GM19438 (cell line): ENCODE measurements around the gene CFAP77.
"Not testable (repeated sequence)": the region's sequence is repeated elsewhere in the genome, so short reads cannot be mapped to it uniquely, and the experiment has no call there.

ENCODE experiments used
- ATAC-seq: cut with Tn5 transposase; IDR thresholded peaks from one replicate; pipeline ENCODE4 v1.9.1; 2021; ENCODE audit warnings: low read depth; ENCODE audit not compliant: unreplicated experiment

CFAP77 gene

DNA sequence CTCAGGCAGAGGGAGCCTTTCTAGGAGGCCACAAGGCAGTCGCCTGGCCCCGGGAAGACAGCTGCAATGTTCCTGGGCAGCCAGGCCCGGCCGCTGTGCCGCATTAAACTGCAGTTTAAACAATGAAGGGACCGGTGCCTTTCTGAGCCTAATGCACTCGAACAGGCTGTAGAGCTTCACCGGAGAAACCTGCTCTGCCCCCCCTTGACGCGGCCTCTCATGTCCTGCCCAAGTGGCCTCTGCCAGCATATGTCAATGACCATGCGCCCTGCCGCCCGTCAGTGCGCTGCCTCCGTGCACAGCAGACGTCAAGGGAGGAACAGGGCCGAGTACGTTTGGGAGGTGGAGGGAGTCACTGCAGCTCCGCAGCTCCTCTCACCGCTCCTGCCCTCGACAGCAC is 133.9 kb downstream of the CFAP77 start:
- no peak for ATAC-seq

DNA sequence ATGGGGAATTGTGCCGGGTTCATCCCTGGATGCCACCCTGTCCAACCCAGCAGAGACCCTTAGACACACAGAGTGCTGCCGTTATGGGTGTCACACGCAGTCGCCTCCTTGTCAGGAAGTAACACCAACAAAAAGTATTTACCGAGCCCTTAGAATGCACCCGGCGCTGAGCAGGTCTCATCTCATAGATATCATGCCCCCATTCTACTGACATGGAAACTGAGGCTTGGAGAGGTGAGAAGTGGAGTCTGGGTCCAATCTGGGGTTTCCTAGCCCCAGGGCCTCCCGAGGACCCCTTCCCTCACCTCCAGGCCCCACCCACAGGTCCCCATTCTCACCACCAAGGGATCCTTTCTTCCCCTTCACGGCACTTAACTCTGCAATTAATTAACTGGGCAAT is 135.6 kb downstream of the CFAP77 start:
- ATAC-seq = no peak

DNA sequence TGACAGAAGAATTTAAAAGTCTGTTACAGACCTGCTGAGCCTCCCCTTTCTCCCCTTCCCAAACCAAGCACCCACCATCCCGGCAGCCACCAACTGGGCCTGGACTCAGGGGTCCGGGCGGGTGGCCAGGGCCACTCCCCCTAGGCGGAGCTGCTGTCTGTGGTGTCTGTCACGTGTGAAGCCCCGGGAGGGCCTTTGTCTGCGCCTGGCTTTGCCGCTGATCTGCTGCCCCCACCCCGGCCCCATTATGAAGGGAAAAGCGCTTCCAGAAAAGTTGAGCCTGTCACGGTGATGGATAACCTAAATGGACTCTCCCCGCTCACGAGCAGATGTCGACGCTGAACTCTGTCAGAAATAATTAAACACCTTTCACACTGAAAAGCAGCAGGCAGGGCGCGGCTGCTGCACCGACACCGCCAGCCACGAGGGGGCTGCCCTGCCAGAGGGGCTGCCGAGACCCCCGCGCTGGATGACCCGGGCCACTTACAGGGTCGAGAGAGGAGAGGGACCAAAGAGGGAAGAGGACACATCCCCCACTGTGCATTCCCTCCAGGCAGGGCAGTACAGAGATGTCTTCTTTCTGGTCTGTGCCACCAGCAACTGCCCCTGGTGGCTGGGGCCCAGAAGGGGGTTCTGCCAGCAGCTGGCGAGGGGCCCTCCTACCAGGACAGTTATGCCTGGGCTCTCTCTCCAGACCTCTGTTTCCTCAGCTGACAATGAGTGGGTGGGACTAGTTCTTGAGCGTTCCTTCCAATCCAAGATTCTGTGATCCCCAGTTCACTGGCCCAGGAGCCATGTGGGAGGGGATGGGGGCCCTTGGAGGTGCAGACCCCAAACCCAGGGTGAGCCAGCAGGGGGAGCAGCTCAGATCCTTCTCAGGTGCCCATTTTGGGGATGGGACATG is 136.4 kb downstream of the CFAP77 start:
- no peak for ATAC-seq

DNA sequence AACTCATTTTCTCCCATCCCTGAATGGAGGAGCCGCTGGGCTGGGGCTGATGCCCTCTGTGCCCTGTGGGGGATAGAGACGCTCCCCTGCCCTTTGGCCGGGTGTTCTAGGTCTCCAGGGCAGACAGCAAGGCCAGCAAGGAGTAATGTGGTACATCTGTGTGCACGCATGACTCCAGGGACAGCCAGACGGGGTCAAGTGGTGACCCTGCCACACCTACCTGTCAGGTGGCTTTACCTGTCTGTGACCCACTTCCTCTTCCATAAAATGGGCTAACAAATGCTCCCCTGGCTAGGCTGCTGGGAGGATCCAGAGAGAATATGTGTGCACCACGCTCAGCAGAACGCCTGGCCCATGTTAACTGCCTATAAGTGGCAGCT is 137.0 kb downstream of the CFAP77 start:
- ATAC-seq = no peak

DNA sequence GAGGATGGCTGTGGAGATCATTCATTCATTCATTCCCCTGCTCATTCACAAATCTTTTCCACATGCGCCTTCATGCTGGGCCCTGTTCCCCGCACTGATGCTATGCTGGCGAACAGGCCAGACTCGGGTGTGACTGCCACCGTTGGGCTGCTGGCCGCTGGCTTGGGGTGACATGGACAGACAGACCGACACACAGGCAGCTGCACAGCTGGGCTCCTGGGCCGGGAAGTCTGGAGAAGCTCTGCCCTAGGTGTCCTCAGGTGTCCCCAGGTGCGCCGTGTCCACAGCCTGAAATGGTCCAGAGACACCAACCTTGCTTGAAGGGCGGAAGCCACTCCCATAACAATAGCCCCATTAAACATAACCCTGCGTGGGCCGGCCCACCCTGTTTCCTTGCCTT is 137.4 kb downstream of the CFAP77 start:
- no peak for ATAC-seq

GRCh38 chr9:132547976-132548730 is 138.1 kb downstream of the CFAP77 start:
- ATAC-seq = no peak

DNA sequence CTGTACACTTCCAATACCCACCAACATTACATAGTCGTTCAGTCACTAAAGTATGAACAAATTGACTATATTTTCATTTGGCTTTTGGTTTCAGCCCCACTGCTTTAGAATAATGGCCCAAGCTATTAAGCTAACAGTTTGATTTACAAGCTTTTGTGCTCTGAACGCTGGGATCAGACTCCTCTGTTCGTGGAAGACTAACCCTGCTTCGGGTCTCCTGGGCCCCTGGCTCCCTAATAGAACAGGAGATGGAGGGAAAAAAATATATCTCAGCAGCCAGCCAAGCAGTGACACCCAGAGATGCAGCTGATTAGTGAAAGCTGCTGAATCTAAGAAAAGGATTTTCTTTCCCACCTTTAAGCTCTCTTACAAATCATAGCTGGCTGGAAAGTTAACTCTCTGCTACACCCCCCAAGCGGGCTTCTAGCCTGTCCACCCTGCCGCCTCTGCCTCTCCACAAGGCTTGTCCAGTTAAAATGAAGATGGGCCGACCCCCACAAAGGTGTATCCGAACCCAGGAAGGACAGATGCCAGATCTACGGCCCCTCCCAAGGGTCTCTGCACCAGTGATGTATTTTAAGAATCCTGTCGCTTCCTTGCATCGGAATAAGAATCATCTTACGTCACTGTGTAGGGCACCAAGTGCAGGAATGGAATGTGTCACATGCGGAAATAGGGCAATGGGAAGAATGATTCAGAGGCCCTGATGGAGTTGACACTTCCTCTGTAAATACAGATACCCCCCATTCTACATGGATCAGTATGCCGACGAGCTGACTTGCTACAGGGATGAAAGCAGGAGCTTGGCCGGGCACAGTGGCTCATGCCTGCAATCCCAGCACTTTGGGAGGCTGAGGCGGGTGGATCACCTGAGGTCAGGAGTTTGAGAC is 139.0 kb downstream of the CFAP77 start:
- ATAC-seq = no peak

- no peak for ATAC-seq
Observed at GRCh38 chr9:132551556-132551955, 141.5 kb downstream of the CFAP77 start.

DNA sequence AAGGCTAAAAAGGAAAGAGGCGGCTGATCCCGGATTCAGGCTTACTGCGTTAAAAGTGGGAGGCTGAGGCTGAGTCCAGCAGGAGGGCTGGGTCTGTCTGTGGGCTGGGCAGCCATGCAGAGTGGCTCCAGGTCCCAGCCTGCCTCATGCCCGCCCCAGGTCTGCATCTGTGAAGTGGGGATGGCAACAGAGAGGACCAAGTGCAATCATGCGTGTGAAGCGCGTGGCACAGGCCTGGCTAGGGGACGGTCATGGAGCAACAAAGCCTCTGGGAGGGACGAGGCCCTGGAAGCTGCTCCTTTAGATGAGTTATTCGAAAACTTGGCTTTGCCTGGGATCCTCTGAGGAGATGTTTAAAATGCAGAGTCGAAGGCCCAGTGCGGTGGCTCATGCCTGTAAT is 142.0 kb downstream of the CFAP77 start:
- no peak for ATAC-seq

DNA sequence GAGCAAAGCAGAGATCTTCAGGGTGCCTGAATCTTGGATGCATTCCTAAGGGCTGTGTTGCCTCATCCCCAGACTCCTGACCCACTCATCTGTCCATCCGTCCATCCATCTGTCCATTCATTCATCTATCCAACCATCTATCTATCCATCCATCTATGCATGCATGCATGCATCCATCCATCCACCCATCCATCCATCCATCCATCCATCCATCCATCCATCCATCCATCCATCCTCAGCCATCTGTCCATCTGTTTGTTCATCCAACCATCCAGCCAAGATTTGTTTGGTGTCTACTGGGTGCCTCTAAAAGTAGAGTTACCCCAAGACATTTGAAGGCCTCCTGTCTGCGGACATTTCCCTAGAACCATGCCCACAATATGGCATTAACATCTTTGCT is 144.7 kb downstream of the CFAP77 start:
- ATAC-seq = no peak

DNA sequence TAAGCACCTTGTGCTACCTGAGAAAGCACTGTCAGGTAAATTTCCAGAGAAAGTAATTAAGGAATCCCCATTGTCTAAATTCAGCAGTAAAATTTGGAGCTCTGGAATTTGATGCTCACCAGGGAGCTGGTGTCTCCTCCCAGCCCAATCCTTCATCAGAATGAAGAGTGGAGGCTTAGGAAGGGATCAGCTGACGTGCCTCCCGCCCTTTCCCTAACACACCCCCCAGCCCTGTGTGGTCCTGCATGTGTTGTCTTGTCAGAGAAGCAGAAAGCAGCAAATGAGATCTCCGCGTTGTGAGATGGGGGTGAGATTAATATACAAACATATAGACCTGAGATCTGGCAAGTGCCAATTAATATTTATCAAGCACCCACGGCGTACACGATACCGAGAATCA is 145.5 kb downstream of the CFAP77 start:
- no peak for ATAC-seq

- ATAC-seq = no peak
Observed at GRCh38 chr9:132556235-132556634, 146.2 kb downstream of the CFAP77 start.

GRCh38 chr9:132556714-132557113 is 146.7 kb downstream of the CFAP77 start:
- no peak for ATAC-seq

- no peak for ATAC-seq
Observed at GRCh38 chr9:132557159-132557558, 147.1 kb downstream of the CFAP77 start.

GRCh38 chr9:132559711-132560110 is 149.7 kb downstream of the CFAP77 start:
- ATAC-seq = no peak

- no peak for ATAC-seq
Observed at GRCh38 chr9:132560616-132561202, 150.7 kb downstream of the CFAP77 start.

DNA sequence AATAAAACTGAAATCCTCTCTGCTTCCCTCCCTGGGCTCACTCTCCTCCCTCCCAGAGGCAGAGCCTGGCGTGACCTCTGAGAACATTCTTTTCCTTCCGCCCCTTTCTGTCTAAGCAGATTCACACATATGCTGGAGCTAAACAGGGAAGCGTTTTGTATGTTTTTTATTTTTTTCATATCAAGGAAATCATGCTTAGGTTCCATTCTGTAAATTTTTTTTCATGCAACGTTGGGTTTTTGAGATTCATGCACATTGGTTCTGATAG is 152.2 kb downstream of the CFAP77 start:
- no peak for ATAC-seq

DNA sequence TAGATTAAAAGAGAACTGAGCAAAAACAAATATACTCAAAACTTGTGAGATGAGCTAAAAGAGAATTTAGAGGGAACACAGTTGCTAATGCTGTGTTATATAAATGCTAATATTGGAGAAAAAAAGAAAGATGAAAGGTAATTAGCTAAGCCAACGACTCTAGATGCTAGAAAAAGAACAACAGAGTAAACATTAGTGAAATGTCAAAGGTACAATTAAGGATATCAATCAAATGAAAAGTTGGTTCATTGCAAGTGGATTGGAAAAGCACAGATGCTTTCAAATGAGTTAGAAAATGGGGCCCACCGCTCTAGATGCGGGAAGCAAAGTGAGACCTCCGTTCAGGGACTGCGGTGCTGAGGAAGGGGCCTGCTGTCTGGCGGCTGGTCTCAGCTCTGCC is 154.5 kb downstream of the CFAP77 start:
- ATAC-seq = no peak

DNA sequence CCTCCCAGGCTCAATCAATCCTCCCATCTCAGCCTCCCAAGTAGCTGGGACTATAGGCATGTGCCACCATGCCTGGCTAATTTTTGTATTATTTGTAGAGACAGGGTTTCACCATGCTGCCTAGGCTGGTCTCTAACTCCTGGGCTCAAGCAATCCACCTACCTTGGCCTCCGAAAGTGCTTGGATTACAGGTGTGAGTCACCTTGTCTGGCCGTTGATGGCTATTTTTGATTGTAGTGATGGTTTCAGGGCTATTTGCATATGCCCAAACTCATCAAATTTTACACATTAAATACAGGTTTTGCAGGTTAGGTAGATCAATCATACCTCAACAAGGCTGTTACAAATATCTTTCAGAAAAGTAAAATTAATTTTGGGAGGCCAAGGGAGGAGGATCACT is 158.8 kb downstream of the CFAP77 start:
- not testable (repeated sequence) for ATAC-seq

- ATAC-seq = no peak
Observed at GRCh38 chr9:132571806-132572600, 162.0 kb downstream of the CFAP77 start.
